Erythroblast (primary cell): ENCODE measurements around the gene PASK.

Experiments
- GATA1 ChIP-seq: IDR thresholded peaks from 2 replicates; pipeline ENCODE4 v1.6.1; 2011; ENCODE audit warnings: low read depth, mild to moderate bottlenecking, control low read depth, low read length, moderate library complexity
- POLR2A ChIP-seq: IDR thresholded peaks from 2 replicates; pipeline ENCODE4 v1.6.1; 2011; ENCODE audit warnings: mild to moderate bottlenecking, low read length

DNA sequence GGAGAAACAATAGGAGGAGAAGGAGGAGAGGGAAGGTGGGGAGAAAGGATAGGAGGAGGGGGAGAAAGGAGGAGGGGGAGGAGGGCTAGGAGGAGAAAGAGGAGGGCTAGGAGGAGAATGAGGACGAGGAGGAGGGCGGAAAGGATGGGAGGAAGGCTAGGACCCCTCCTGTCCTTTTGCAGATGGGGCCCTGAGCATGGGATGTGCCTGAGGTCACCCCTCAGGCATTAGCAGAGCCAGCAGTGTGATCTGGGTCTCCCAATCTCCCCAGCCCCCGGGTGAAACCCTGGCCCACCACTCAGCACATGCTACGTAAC is 38.6 kb upstream of the PASK start:
- TF ChIP-seq POLR2A: no peak
- no peak for TF ChIP-seq GATA1
